Measurements from ENCODE around the gene CPTP.

DNA sequence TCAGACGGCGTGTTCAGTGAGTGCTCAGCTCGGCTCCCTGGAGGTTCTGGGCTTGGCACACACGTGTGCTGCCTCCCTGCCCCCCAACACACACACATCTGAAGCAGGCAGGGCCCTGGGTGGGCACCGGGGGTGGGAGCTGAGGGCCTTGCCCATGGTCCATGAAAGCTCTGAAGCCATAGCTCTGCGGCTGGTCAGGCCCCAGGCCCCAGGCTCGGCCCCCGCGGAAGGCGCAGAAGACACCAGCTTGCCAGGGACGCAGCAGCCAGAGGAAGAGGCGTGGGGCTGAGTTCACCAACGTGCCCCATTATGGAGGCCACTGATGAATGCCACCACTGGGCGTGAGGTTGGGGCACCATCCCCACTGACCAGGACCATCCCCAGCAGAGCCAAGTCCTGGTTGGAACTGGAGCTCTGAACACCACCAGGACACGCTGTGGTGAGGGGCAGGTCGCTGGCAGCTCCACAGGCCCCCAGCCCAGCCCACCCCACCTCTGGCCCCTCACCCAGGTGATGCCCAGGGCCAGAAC, 46.2 kb downstream of the CPTP start:
- TF ChIP-seq POLR2A (IDR thresholded peaks at IDR 0.05; ENCODE audit: low read depth, low read length) (no peak), TAF1 (IDR thresholded peaks at IDR 0.05; ENCODE audit: borderline replicate concordance, low read depth, low read length) (no peak)

All from GM12892 (cell line).